HG02938 (cell line): ENCODE results near the gene TULP4.

ENCODE experiments used
- ATAC-seq: cut with Tn5 transposase; IDR thresholded peaks from one replicate; pipeline ENCODE4 v1.9.1; 2021; ENCODE audit warnings: mild to moderate bottlenecking, moderate library complexity; ENCODE audit not compliant: unreplicated experiment

TULP4 gene

DNA sequence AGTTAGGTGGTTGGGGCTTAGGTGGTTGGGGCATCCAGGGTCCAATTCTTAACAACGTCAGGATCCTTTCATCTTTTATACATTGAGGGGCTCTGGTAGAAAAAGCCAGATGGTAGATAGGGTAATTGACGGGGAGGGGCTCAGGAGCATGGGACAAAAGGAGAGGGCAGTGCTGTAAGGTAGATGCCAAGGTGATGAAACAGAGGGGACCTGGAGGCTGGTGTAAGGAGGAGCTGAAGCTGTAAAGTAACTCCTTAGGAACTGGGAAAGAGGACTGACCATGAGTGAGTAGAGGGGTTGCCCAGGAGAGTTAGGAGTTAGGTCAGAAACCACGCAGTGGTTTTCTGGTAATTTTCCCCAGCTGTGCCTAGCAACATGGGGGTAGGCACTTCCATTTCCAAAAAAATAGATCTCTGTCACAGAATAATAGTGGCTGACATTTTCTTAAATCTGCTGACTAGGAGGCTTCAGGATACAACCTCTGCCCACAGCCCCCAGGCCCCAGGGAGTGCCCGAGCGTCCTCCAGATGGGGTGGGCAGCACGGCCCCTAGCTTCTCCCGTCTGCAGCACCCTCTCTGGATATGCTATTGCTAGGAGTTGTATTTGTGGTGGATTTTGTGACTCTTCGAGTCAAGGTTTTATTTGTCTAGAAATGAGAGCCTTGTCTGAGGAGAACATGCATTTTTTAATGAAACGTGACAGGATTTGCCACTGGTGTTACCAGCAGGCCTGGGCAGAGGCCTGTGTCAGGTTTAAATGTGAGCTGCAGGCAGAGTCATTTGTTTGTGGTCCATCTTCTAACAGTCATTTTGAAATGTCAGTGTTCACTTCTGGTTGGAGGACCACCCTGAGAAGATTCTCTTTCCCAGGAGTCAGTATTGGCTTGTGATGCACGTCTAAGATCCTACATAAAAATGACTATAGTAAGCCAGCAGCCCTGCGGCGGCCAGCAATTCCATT is 44.6 kb downstream of the TULP4 start:
- ATAC-seq = no peak

DNA sequence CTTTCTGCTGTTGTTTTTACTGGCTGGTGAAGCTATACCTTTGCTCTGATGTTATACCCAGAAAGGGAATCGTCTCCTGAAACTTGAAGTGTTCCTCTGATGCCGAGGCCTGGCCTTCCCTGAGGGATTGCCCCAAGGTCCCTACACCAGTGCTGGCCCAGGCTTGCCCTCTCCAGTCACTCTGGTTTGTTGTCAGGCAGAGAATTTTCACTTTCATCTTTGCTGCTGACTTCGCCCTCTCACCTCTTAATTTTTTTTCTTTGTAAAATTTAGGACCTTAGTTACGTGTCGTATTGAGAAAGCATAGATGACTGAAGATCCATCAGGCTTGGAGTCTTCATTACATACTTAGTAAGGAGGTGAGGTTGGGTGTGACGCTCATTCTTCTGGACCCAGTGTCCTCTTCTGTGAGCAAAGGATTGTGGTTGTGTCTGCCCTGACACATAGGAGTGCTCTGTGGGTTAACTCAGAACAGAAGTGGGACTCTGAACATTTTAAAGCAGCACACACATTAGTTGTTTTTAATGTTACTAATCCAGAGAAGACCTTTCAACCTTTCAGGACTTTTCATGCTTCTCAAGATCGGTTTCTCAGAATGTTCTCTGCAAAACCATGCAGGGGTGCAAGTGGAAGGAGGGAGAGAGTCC is 45.4 kb downstream of the TULP4 start:
- ATAC-seq = peak; percentile 54

DNA sequence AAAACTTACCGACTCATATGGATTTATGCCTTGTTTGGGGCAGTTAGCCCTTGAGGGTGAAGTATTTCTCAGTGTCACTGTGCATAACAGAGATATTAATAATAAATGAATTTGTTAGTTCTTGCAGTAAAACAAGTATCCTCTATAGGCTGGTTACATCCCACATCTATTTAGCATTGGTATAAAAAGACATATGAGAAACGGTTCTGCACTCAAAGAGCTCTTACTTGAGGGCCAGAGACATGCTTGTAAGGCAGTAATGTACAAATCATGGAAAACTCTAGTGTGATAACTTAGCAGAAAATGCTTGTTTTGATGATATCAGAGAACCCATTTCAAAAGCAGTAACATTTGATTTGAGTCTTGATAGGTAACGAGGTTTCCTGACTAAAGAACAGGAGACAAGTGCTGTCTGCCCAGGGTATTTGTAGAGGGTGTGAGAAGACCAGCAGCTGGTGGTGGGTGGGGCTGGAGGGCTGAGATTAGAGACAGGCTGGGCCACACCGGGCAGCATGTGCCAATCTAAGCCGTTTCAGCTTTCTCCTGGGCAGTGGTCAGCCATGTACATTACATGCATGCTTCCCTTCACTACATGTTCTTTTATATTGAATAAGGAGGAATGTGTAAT is 46.3 kb downstream of the TULP4 start:
- ATAC-seq = no peak

DNA sequence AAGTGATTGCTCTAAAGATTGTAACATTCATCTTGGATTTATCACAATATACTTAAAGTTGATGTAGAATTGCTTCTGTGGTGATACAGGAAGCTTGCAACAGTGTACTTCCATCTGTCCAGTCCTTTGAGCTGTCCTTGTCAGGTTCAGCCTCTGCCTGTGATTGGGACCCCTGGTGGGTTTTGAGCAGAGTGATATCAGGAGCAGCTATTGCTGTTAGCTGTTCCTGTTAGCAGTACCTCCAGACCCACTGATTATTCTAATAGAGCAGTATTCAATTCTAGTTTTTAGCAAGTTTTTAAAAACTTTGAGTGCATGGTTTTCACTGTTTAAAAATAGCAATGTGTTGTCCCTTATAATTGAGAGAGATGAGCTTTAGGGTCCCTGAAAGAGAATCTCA is 48.8 kb downstream of the TULP4 start:
- ATAC-seq = no peak

DNA sequence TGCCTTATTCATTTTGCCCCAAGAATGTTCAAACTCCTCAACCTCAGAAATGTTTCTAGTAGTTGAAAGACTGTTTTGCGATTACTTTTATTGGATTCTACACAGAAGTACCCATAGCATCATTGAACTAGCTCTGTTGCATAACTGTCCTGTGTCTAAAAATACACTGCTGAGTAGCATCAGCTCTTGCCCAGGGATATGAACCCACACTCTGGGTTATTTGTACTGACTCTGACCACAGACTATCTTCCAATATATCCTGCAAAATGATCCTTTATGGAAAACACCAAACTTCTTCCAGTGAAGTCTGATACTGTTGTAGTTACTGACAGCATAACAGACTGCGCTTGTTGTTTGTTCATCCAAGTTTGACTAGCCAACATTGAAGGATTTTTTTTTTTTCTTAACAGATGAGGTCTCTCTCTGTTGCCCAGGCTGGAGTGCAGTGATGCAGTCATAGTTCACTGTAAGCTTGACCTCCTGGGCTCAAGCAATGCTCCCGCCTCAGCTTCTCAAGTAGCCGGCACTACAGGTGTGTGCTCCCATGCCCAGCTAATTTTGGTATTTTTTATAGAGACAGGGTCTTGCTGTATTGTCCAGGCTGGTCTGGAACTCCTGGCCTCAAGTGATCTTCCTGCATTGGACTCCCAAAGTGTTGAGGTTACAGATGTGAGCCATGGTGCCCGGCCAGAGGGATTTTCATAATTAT is 49.9 kb downstream of the TULP4 start:
- ATAC-seq = no peak

DNA sequence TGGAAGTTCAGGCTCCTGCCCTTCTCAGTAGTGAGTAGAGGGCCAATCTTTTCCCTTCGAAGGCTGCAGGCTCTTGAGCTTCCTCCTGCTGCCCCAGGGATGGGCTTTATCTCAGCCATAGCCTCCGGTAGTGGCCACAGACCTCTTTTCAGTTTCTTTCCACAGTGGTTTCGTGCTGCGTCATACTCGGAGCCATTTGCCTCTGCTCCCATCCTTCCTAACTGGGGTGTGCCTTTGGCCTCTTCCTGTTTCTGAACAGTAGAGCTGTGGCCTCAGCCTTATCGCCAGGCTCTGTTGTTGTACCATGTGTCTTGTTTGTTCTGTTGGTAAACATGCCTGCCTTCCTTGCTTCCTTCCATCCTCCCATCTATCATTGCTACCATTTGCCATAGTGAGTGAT is 54.1 kb downstream of the TULP4 start:
- ATAC-seq = no peak

DNA sequence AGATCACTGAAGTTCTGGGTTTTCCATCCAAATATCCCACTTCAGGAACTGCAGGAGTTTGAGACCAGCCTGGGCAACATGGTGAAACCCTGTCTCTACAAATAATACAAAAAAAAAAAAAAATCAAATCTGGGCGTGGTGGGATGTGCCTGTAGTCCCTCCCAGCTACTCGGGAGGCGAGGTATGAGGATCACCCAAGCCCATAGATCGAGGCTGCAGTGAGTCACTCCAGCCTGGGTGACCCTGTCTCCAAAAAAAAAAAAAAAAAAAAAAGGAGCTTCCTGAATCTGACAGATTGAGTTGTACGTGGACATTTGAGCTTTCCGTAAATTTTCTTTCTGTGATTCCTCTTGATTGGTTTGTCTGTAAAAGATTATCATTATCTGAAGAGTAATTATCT is 55.6 kb downstream of the TULP4 start:
- ATAC-seq = no peak

DNA sequence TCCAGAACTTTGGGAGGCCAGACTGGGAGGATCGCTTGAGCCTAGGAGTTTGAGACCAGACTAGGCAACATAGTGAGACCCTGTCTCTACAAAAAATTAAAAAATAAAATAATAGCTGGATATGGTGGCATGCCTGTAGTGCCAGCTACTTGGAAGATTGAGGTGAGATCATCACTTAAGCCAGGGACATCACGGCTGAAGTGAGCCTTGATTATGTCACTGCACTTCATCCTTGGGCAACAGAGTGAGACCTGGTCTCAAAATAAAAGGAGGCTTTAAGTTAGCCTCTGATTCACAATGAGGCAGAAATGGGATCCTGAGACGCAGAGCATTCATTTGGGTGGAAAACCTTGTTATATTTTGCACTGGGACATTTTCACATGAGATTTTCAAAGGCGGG is 57.0 kb downstream of the TULP4 start:
- ATAC-seq = no peak

DNA sequence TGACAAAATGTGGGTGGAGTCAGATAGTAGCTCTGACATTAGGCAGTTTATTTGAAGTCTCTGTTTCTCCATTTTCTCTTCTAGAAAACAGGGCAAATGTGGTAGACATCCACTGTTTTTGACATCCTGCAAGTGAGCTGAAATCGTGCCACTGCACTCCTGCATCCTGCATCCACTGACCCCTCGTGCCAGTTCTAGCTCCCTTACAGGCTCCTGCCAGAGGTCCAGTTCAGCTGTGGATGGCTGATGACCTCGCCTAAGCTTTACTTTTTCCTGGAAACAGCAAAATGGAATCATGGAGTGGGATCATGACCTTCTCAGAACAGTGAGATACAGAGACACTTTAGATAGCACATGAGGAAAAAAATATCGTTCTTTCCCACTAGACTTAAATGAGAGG is 58.5 kb downstream of the TULP4 start:
- ATAC-seq = no peak

DNA sequence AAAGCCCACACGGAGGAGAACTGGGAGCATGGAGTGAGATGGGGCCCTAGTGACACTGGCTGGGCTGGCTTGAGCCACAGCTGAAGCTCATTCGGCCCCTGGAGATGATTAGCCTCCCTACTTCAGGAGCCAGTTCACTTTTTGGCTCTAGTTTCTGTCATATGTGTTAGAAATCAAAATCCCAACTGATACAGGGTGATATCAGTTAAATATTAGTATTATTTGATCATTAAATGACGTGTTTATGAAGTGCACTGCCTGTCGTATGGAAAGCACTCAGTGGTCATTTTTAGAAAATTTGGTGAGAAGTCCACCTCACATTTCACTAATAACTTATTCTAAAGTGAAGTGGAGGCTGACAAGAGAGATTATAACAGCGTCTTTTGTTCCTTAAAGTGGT is 59.0 kb downstream of the TULP4 start:
- no peak for ATAC-seq

DNA sequence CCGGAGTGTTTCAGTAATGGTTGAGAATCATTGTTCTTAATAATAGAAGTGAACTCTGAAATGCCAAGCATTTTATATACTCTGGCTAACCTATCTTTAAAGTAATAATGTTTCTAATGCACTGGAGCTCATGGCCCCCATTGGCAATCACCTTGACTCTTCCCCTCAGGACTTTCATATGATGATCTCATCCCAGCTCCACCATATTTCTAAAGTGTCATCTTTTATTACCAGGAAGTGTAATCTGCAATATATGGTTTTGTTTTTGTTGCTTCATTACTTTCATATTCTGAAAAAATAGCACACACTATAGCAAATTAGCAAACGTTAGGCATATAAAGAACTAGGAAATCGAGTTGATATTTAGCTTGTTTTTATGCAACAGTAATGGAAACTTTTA is 60.3 kb downstream of the TULP4 start:
- no peak for ATAC-seq

DNA sequence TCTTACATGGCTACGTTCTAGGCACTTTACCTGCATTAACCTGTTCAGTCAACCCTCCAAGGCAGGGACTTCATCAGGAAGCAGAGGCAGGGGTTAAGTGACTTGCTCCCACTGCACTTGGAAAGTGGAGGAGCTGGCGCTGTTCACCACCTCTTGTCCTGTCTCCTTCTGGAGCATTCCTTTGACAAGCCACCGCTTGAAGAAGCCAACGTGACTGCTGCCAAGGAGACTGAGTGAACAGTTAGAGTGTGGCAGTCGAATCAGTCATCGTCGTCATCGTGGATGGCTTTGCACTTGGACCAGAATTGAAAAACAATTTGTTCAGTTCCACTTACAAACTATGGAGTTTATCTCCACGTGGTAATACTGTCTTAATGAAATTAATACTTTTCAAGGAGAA is 60.9 kb downstream of the TULP4 start:
- no peak for ATAC-seq

DNA sequence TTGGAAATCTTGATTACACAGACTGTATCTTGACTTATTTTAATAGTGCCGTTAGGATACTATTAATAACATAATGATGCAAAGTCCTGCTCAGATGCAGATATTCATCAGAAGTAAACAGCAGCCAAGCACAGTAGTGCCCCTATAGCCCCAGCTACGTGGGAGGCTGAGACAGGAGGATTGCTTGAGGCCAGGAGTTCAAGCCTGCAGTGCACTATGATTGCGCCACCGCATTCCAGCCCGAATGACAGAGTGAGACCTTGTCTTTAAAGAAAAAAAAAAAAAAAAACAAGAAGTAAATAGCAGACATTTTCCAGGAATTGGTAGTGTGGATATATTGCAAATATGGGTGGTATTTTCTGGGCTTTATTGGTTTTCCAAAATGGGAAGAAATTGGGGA is 61.8 kb downstream of the TULP4 start:
- no peak for ATAC-seq

DNA sequence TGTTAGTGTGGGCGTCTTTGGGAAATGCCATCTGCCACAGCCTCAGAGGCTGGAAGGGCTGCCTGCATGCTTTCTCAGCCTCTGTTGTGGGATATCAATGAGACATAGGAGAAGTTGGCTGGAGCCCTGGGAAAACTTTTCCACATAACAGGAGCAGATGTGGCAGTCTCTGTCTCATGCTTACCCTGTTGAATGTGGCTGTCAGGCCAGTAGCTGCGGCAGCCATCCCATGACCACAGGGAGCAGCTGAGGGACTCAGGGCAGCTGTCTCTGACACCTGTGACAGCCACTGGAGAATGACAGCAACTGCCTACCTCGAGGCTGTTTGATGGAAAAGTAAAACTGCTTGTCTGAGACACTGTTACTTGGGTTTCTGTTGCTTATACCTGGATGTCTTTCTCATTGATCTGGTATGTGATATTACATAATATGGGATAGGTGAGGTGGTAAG is 64.4 kb downstream of the TULP4 start:
- ATAC-seq = no peak

DNA sequence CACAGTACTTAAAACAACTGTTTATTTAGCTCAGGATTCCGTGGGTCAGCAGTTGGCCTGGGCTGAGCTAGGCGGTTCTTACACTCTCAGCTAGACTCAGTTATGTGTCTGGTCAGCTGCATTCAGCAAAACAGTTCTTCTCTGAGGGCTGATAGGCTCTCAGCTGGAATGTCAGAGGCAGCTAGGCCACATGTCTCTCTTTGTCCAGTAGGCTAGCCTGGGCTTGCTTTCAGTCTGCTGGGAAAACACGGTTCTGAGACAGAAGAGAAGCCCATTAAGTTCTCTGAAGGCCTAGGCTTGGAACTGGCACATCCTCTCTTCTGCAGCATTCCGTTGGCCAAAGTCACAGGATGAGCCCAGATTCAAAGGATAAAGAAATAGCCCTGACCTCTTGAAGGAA is 65.6 kb downstream of the TULP4 start:
- ATAC-seq = no peak

DNA sequence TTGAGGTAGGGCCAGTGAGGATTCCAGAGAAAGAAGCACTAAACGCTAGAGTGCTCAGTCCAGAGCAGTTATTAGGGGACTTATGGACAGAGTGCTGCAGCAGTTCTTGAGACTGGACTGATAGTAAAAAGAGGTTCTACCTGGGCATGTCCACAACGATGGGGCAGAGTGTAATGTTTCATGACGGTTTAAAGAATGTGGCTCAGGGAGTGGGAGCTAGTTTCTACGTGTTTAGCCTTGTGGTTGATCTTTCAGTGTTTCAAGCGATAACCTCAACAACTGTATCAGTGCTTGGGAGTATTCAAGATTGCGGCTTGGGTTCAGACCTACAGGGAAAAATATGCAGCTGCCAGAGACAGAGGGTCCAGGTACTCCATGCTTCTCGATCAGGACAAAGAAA is 67.1 kb downstream of the TULP4 start:
- no peak for ATAC-seq

DNA sequence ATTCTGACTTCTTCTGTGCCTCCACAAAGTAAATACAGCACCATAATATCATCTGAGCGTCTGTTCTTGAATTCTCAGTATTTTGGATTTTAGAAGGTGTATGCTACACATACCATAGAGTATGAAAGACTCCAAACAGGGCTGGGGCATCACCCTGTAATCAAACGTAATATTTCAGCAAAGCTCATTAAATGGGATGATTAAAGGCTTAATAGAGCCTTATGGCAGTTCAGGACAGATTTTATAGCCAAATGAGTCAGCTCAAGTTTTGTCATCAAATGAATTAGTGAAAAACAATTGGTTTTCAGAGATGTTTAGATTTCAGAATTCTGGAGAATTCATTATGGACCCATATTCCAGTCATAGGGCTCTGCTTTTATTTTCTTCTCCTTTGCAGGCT is 68.9 kb downstream of the TULP4 start:
- no peak for ATAC-seq

DNA sequence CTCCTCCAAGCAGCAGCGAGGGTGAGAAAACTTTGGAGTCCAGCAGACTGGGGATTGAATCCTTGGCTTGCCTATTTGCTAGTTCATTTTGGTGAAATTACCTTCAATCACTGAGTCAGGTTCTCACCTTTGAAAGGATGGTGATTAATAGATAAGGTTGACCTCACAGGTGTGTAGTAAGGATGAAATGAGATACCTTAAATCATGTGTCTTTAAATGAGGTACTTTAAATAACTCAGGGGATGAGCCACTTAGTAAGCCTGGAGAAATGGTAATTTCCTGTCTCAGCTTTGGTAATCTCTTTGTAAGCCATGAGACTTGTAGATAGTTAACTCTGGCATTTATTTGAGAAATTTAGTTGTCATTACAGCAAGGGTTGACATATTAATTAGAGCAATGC is 70.2 kb downstream of the TULP4 start:
- no peak for ATAC-seq

DNA sequence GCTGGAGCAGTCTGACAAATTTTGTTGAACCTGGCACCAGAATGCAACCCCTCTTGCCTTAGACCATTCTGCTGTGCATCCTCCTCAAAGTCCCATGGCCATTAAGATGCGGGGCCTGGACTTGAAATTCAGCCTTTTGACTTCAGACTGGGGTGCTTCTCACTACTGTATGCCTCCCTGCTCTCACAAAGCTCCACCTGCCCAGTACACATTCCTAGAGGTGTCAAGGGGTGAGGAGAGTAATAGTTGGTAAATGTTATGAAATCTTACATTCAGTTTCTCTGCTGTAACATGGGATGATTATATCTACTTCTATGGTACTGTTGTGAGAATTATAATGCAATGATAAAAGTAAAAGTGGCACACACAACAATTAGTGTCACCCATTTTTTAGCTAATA is 70.8 kb downstream of the TULP4 start:
- no peak for ATAC-seq

DNA sequence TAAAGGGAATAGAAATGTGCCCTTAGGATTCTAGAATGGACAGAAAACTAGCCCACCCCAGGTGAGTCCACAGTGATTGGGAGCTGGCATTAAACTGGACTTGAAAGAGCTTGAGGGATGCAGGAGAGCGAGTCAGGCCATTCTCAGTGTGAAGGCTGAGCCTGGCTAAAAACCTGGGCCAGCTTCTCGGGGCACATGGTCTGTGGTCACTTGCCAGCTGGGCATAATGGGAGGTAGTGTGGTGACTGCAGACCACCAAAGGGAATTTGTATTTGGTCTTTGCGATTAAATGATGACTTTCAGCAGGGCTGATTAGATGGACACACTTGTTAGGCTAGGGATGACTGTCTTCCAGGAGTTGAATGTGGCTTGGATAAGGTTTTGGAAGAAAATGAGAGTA is 71.3 kb downstream of the TULP4 start:
- ATAC-seq = no peak

DNA sequence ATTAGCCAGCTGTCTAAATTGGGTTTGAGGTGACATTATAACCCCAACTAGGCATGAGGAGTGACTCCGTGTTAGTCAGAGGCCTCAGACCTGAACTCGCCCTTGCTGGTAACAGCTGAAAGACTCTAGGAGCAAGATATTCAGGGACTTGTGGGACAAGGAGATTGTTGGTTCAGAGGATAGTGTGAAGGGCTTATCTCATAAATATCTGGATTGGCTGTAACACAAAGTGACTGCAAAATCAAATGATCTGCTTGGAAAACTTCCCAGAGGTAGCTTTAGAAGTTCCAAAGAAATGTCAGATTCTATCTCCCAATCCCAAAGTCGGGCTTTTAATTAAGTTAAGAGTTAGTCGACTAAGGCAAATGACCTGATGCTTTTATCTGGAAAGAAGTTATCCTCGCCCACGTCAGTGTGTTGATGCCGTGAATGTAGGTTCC is 72.4 kb downstream of the TULP4 start:
- ATAC-seq = no peak
